OCI-LY1 (cell line): ENCODE results near the gene AGBL1.

Experiments used
- H2AFZ ChIP-seq: fragments of 200-600 bp; sonication (generic), shearing (Covaris generic); 2 replicates; pipeline ENCODE4 v1.6.0; 2014; ENCODE audit warnings: antibody characterized with exemption, mild to moderate bottlenecking, low read length
- H3F3A ChIP-seq: fragments of 200-600 bp; sonication (generic), shearing (Covaris generic); 2 replicates; pipeline ENCODE4 v1.6.0; 2014; ENCODE audit warnings: mild to moderate bottlenecking, antibody characterized with exemption, low read length, moderate library complexity; ENCODE audit not compliant: insufficient read depth
- H3K27ac ChIP-seq: fragments of 200-600 bp; sonication (generic); 2 replicates; pipeline ENCODE4 v1.5.1; 2014; ENCODE audit warnings: low read length, mixed run types, mild to moderate bottlenecking, low read depth; ENCODE audit not compliant: poor library complexity, severe bottlenecking
- H3K27me3 ChIP-seq: fragments of 200-600 bp; sonication (generic); 2 replicates; pipeline ENCODE4 v1.6.0; 2014; ENCODE audit warnings: antibody characterized with exemption, mild to moderate bottlenecking, low read length, moderate library complexity; ENCODE audit not compliant: insufficient read depth
- H3K36me3 ChIP-seq: fragments of 200-600 bp; sonication (generic); 2 replicates; pipeline ENCODE4 v1.6.1; 2014; ENCODE audit warnings: mild to moderate bottlenecking, antibody characterized with exemption, low read length, moderate library complexity, mixed read lengths; ENCODE audit not compliant: insufficient read depth
- H3K4me1 ChIP-seq: fragments of 200-600 bp; sonication (generic); 2 replicates; pipeline ENCODE4 v1.5.1; 2014; ENCODE audit warnings: mild to moderate bottlenecking, low read length, moderate library complexity; ENCODE audit not compliant: insufficient read depth, severe bottlenecking
- H3K4me2 ChIP-seq: fragments of 200-600 bp; sonication (generic), shearing (Covaris generic); 2 replicates; pipeline ENCODE4 v1.6.1; 2014; ENCODE audit warnings: low read length
- H3K4me3 ChIP-seq: fragments of 200-600 bp; sonication (generic); 2 replicates; pipeline ENCODE4 v1.5.1; 2014; ENCODE audit warnings: low read length, low read depth, mild to moderate bottlenecking, mixed read lengths; ENCODE audit not compliant: poor library complexity, severe bottlenecking
- H3K79me2 ChIP-seq: fragments of 200-600 bp; shearing (Covaris generic); 2 replicates; pipeline ENCODE4 v1.6.1; 2016; ENCODE audit warnings: mixed run types, low read length, mixed read lengths; ENCODE audit not compliant: insufficient read depth
- H3K9ac ChIP-seq: fragments of 200-600 bp; sonication (generic), shearing (Covaris generic); 2 replicates; pipeline ENCODE4 v1.6.1; 2014; ENCODE audit warnings: mild to moderate bottlenecking, low read length, mixed read lengths
- H3K9me2 ChIP-seq: fragments of 200-600 bp; sonication (generic), shearing (Covaris generic); 2 replicates; pipeline ENCODE4 v1.6.1; 2014; ENCODE audit warnings: low read depth, mild to moderate bottlenecking, low read length, mixed read lengths
- H3K9me3 ChIP-seq: fragments of 200-600 bp; shearing (Covaris generic); 2 replicates; pipeline ENCODE4 v1.6.1; 2014; ENCODE audit warnings: low read length, mixed read lengths
- H4K20me1 ChIP-seq: fragments of 200-600 bp; sonication (generic), shearing (Covaris generic); 2 replicates; pipeline ENCODE4 v1.6.0; 2016; ENCODE audit warnings: mild to moderate bottlenecking, low read length; ENCODE audit not compliant: insufficient read depth
- CTCF ChIP-seq: fragments of 200-600 bp; sonication (generic), shearing (Covaris generic); IDR thresholded peaks from 2 replicates; pipeline ENCODE4 v1.5.1; 2017; ENCODE audit warnings: mild to moderate bottlenecking, antibody characterized with exemption, low read length, moderate library complexity, mixed read lengths
- EZH2 ChIP-seq: fragments of 200-600 bp; sonication (generic), shearing (Covaris generic); IDR thresholded peaks from 2 replicates; pipeline ENCODE4 v1.8.0; 2017; ENCODE audit warnings: borderline replicate concordance, mixed run types, mild to moderate bottlenecking, antibody characterized with exemption, low read length, moderate library complexity, mixed read lengths

The AGBL1 gene

GRCh38 chr15:86623236-86623635, 543.6 kb downstream of the AGBL1 start:
- Histone ChIP-seq H3K79me2 (no peaks in the 10 kb centered on the region), H3K36me3 (no peaks in the 10 kb centered on the region), H3K4me1 (no peaks in the 10 kb centered on the region), H3K27me3 (no peaks in the 10 kb centered on the region), H3K4me3 (no peak overlapping the region), H3K9me2 (no peaks in the 10 kb centered on the region), H2AFZ (no peak overlapping the region), H3K9ac (no peak overlapping the region), H3K9me3 (no peaks in the 10 kb centered on the region), H3F3A (no peaks in the 10 kb centered on the region), H3K4me2 (no peak overlapping the region), H4K20me1 (no peaks in the 10 kb centered on the region), H3K27ac (no peak overlapping the region)
- TF ChIP-seq CTCF (no peak), EZH2 (no peak)

GRCh38 chr15:86624261-86625036, 544.8 kb downstream of the AGBL1 start:
- H3K4me2 ChIP-seq: no peak overlapping the region
- H3K27me3 ChIP-seq: no peaks in the 10 kb centered on the region
- TF ChIP-seq CTCF (no peak), EZH2 (no peak)
- no peaks in the 10 kb centered on the region for H3F3A ChIP-seq
- no peak overlapping the region for H3K4me3 ChIP-seq
- H3K9me3 ChIP-seq: no peaks in the 10 kb centered on the region
- H3K4me1 ChIP-seq: no peaks in the 10 kb centered on the region
- no peak overlapping the region for H3K9ac ChIP-seq
- H3K27ac ChIP-seq: no peak overlapping the region
- no peaks in the 10 kb centered on the region for H3K36me3 ChIP-seq
- H3K79me2 ChIP-seq: no peaks in the 10 kb centered on the region
- no peaks in the 10 kb centered on the region for H3K9me2 ChIP-seq
- no peak overlapping the region for H2AFZ ChIP-seq
- H4K20me1 ChIP-seq: no peaks in the 10 kb centered on the region

GRCh38 chr15:86629409-86630356, 550.0 kb downstream of the AGBL1 start:
- H3K79me2 ChIP-seq: no peaks in the 10 kb centered on the region
- H3K9ac ChIP-seq: no peak overlapping the region
- H3K27ac ChIP-seq: no peak overlapping the region
- no peaks in the 10 kb centered on the region for H3K36me3 ChIP-seq
- no peak overlapping the region for H3K4me3 ChIP-seq
- no peaks in the 10 kb centered on the region for H3K9me3 ChIP-seq
- no peak overlapping the region for H2AFZ ChIP-seq
- H4K20me1 ChIP-seq: no peaks in the 10 kb centered on the region
- no peak overlapping the region for H3K4me2 ChIP-seq
- H3K27me3 ChIP-seq: no peaks in the 10 kb centered on the region
- H3K9me2 ChIP-seq: no peaks in the 10 kb centered on the region
- no peaks in the 10 kb centered on the region for H3K4me1 ChIP-seq
- TF ChIP-seq EZH2 (no peak), CTCF (no peak)
- no peaks in the 10 kb centered on the region for H3F3A ChIP-seq
